RWPE2 (cell line): Measurements from ENCODE around the gene SMAD6.

Experiments
- ATAC-seq: fragments of 200-7000 bp; cut with Tn5 transposase; 3 replicates; pipeline ENCODE4 v1.9.1; 2021; ENCODE audit warnings: low read depth
- DNase-seq: peaks from one replicate; pipeline ENCODE4 v3.0.0-alpha.2; 2020; ENCODE audit warnings: low spot score
- H3K27ac ChIP-seq: fragments of 450-650 bp; 2 replicates; pipeline ENCODE4 v1.5.1; 2017; ENCODE audit warnings: mild to moderate bottlenecking; ENCODE audit not compliant: poor library complexity, severe bottlenecking
- H3K27me3 ChIP-seq: fragments of 250-450 bp; sonication (Bioruptor Pico); 2 replicates; pipeline ENCODE4 v1.5.1; 2021; ENCODE audit warnings: mild to moderate bottlenecking, moderate library complexity; ENCODE audit not compliant: insufficient read depth, poor library complexity, severe bottlenecking
- H3K36me3 ChIP-seq: fragments of 250-450 bp; sonication (Bioruptor Pico); 2 replicates; pipeline ENCODE4 v1.5.1; 2020; ENCODE audit warnings: low read depth, mild to moderate bottlenecking, moderate library complexity
- H3K4me1 ChIP-seq: fragments of 250-450 bp; sonication (Bioruptor Pico); 2 replicates; pipeline ENCODE4 v1.5.1; 2021; ENCODE audit warnings: mild to moderate bottlenecking, moderate library complexity; ENCODE audit not compliant: insufficient read depth, poor library complexity, severe bottlenecking
- H3K4me3 ChIP-seq: fragments of 250-450 bp; sonication (Bioruptor Pico); 2 replicates; pipeline ENCODE4 v1.5.1; 2021; ENCODE audit warnings: mild to moderate bottlenecking, moderate library complexity; ENCODE audit not compliant: severe bottlenecking
- H3K9me3 ChIP-seq: fragments of 250-450 bp; sonication (Bioruptor Pico); 2 replicates; pipeline ENCODE4 v1.5.1; 2021; ENCODE audit warnings: mild to moderate bottlenecking, moderate library complexity; ENCODE audit not compliant: severe bottlenecking
- TF ChIP-seq, protein P1 (sequence below): fragments of 450-650 bp; IDR thresholded peaks from one replicate; pipeline ENCODE4 v1.5.1; 2017; ENCODE audit warnings: mild to moderate bottlenecking, moderate library complexity; ENCODE audit not compliant: poor library complexity, severe bottlenecking

Gene SMAD6

DNA sequence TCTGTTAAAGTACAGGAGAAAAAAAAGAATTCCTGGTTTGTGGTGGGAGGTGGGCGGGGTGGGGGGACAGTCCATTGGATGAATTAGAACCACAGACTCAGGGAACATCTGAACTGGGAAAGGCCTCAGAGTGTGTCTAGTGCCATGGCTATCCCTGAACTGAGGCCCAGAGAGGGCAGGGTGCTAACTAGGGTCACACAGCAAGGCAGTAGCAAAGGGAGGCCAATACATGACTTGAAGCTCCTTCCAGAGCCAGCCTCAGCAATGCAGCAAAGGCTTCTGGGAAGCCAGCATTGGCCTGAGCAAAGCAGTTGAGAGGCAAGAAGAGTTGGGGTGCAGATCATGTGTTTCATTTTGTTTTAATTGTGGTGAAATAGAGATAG is 85.4 kb downstream of the SMAD6 start:
- H3K4me3 ChIP-seq = no peak overlapping the region
- ATAC-seq = no peak
- no peak overlapping the region for H3K27ac ChIP-seq

DNA sequence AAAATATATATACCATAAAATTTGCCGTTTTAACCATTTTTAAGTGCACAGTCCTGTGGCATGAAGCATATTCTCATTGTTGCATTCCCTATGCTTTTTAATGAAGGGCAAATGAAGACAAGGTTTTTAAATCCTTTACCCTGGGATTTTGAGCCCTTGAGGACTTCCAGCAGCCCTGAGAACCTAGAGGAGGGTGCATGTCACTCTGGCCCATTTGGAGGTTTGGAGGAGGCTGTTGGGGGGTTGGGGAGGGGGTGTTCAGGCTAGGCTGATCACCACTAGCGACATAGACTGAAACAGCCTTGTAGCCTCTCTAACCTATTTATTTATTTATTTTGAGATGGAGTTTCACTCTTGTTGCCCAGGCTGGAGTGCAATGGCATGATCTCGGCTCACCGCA is 86.0 kb downstream of the SMAD6 start:
- Histone ChIP-seq H3K27me3 (no peaks in the 10 kb centered on the region), H3K27ac (no peak overlapping the region), H3K4me3 (no peak overlapping the region), H3K4me1 (no peaks in the 10 kb centered on the region), H3K36me3 (no peaks in the 10 kb centered on the region), H3K9me3 (no peaks in the 10 kb centered on the region)
- DNase-seq (no peak), ATAC-seq (no peak)
- TF ChIP-seq, protein P1, sequence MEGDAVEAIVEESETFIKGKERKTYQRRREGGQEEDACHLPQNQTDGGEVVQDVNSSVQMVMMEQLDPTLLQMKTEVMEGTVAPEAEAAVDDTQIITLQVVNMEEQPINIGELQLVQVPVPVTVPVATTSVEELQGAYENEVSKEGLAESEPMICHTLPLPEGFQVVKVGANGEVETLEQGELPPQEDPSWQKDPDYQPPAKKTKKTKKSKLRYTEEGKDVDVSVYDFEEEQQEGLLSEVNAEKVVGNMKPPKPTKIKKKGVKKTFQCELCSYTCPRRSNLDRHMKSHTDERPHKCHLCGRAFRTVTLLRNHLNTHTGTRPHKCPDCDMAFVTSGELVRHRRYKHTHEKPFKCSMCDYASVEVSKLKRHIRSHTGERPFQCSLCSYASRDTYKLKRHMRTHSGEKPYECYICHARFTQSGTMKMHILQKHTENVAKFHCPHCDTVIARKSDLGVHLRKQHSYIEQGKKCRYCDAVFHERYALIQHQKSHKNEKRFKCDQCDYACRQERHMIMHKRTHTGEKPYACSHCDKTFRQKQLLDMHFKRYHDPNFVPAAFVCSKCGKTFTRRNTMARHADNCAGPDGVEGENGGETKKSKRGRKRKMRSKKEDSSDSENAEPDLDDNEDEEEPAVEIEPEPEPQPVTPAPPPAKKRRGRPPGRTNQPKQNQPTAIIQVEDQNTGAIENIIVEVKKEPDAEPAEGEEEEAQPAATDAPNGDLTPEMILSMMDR = no peak

More for the DNA sequence above, 85.4 kb downstream of the SMAD6 start:
- no peak for DNase-seq
- no peaks in the 10 kb centered on the region for H3K4me1 ChIP-seq
- H3K9me3 ChIP-seq = no peaks in the 10 kb centered on the region
- TF ChIP-seq, protein P1 = no peak
- H3K36me3 ChIP-seq = no peaks in the 10 kb centered on the region
- H3K27me3 ChIP-seq = no peaks in the 10 kb centered on the region

DNA sequence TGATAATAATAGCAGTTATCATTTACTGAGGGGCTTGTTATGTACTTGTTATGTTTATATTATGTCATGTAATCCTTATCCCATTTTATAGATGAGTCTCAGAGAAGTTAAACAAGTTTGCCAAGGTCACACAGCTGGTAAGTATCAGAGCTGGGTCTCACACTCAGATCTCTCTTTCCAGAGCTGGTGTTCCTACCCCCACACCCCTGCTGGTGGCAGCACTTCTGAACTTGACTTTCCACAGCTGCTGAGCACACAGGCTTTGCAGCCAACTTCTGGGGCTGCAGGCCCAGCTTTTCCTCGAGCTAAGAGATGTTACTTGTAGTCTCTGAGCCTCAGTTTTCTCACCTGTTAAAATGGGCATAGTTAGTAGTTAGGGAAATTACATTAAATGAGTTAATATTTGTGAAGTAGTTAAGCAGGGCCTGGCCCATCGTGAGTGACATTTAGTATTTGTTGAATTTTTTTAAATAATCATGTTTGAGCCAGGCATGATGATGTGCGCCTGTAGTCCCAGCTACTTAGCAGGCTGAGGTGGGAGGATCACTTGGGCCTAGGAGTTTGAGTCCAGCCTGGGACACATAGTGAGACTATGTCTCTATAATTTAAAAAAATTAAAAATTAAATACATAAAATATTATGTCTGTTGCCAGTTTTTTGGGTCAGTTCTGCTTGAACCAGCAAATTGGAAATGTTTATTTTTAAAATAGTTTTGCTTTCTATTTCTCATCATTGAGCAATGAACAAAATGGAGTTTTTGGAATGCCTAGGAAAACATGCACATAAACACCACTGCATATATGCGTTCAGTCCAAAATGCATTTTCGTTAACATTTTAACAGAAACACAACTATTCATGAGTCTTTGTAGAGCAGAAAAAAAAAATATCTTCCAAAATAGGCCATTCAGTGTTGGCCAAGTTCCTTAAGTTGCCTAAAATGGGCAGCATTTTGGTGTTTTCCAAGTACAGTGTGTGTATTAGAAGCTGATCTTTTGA is 87.3 kb downstream of the SMAD6 start:
- TF ChIP-seq, protein P1 = peak; percentile 79

DNA sequence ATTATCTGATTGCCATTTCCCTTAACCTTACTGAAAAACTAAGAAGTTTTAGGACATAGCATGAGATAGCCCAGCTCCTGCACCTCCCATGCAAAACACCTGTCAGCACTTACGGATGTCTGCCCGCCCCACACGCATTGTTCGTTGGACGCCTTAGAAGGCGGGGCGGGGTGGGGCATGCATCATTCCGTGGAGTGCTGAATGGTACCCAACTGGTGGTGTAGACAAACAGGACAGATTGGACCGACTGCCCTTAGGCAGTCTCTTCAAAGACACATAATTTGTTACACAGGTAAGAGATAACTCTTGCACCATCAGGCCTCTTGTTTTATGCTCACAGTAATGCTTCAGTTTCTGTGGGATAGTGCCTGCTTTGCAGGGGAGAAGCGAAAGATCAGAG is 93.8 kb downstream of the SMAD6 start:
- Histone ChIP-seq H3K9me3 (no peaks in the 10 kb centered on the region), H3K27ac (no peak overlapping the region), H3K4me3 (no peak overlapping the region), H3K36me3 (no peaks in the 10 kb centered on the region), H3K4me1 (peaks cover 18% of the 10 kb centered on the region), H3K27me3 (no peaks in the 10 kb centered on the region)
- DNase-seq (no peak), ATAC-seq (no peak)
- TF ChIP-seq, protein P1 = no peak

More for the DNA sequence above, 87.3 kb downstream of the SMAD6 start:
- Histone ChIP-seq H3K36me3 (no peaks in the 10 kb centered on the region), H3K27me3 (no peaks in the 10 kb centered on the region), H3K9me3 (no peaks in the 10 kb centered on the region), H3K4me1 (no peaks in the 10 kb centered on the region), H3K27ac (no peak overlapping the region), H3K4me3 (no peak overlapping the region)
- DNase-seq (no peak), ATAC-seq (peak; percentile 80; the same call in 2 of the 3 replicates)

DNA sequence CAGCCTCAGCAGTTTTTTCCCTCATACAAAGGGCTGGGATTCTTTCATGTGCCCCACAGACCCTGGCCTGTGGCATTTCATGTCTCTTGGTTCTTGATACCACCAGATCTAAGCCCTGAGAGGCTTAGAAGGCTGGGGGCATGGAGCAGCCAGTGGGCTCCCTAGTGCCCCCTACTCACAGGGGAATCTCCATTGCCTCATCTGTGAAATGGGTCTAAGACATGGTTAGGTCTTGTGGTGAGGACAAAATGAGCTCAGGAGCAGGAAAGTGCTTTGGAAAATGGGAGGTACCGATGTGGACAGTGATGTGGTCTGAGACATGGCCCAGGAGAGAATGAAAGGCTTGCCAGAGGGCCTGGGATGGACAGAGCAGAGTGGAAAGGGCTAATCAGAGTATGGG is 94.3 kb downstream of the SMAD6 start:
- Histone ChIP-seq H3K27me3 (no peaks in the 10 kb centered on the region), H3K27ac (no peak overlapping the region), H3K9me3 (no peaks in the 10 kb centered on the region), H3K4me1 (peaks cover 18% of the 10 kb centered on the region), H3K4me3 (no peak overlapping the region), H3K36me3 (no peaks in the 10 kb centered on the region)
- DNase-seq = no peak
- no peak for ATAC-seq
- TF ChIP-seq, protein P1 = no peak
